GM12878 (cell line): ENCODE measurements around the gene CYP3A7. TPM values are rescaled to one million over a fixed set of nuclear protein-coding genes. Genes with fewer than 3 reads are reported as not detected.

ENCODE experiments used
- ATAC-seq: fragments of 200-7000 bp; cut with Tn5 transposase; 3 replicates; pipeline ENCODE4 v1.9.1; 2020; ENCODE audit warnings: mild to moderate bottlenecking, moderate library complexity
- BruUV-seq: library from RNA; stranded (reverse); fragments of 400-500 nt; replicated peaks from 2 replicates; lab custom pipeline; 2021; lab: Mats Ljungman, UMichigan
- CTCF ChIA-PET: fragments of 300-600 bp; sonication (Branson Sonifier 250); formaldehyde crosslinking; extraction: SDS; loops from one replicate; lab custom pipeline; 2021; ENCODE audit warnings: inconsistent platforms; lab: Yijun Ruan, JAX
- POLR2A ChIA-PET: fragments of 350-600 bp; formaldehyde crosslinking; extraction: SDS; loops from one replicate; lab custom pipeline; 2021; ENCODE audit warnings: inconsistent platforms; lab: Charles Lee
- RAD21 ChIA-PET: fragments of 300-600 bp; sonication (Branson Sonifier 250); formaldehyde crosslinking; loops from one replicate; lab custom pipeline; 2023; ENCODE audit warnings: antibody characterized with exemption; ENCODE audit not compliant: unreplicated experiment; lab: Charles Lee
- SMC1A ChIA-PET: fragments of 300-600 bp; sonication (Branson Sonifier 250); formaldehyde crosslinking; loops from one replicate; lab custom pipeline; 2023; ENCODE audit not compliant: unreplicated experiment, uncharacterized antibody; lab: Charles Lee
- DNase-seq: peaks from one replicate; pipeline ENCODE4 v3.0.0-alpha.2; 2011; ENCODE audit warnings: low read depth, low spot score
- FAIRE-seq: peaks from 3 replicates; lab custom pipeline; 2011; peaks lifted over from hg19 to GRCh38; lab: Jason Lieb, UNC
- H2AFZ ChIP-seq: 2 replicates; pipeline ENCODE4 v1.6.0; 2011; ENCODE audit warnings: low read depth, low read length, control low read depth; ENCODE audit not compliant: control insufficient read depth
- H3K27ac ChIP-seq: 2 replicates; pipeline ENCODE4 v1.5.1; 2011; ENCODE audit warnings: control low read depth; ENCODE audit not compliant: control insufficient read depth, insufficient read depth
- H3K27me3 ChIP-seq, 2 experiments: replicated peaks in 1 of 2; 2 replicates each; pipeline versions ENCODE4 v1.6.0 to v1.6.1; 2011; ENCODE audit warnings: low read length in 1 of 2; ENCODE audit not compliant: control insufficient read depth in 2 of 2, insufficient read depth in 2 of 2
- H3K36me3 ChIP-seq, 2 experiments: 2 replicates each; pipeline ENCODE4 v1.5.1; 2011; ENCODE audit warnings: low read length in 1 of 2; ENCODE audit not compliant: control insufficient read depth in 2 of 2, insufficient read depth in 2 of 2
- H3K4me1 ChIP-seq: 2 replicates; pipeline ENCODE4 v1.6.1; 2011; ENCODE audit warnings: mild to moderate bottlenecking, low read length, moderate library complexity, mixed read lengths; ENCODE audit not compliant: control insufficient read depth, insufficient read depth
- H3K4me2 ChIP-seq: 2 replicates; pipeline ENCODE4 v1.6.0; 2011; ENCODE audit warnings: control low read depth; ENCODE audit not compliant: control insufficient read depth, insufficient read depth
- H3K4me3 ChIP-seq: fragments of 200-600 bp; sonication (generic); 2 replicates; pipeline ENCODE4 v1.5.1; 2016
- H3K79me2 ChIP-seq: 2 replicates; pipeline ENCODE4 v1.6.0; 2011; ENCODE audit warnings: low read length; ENCODE audit not compliant: control insufficient read depth, insufficient read depth
- H3K9ac ChIP-seq: 2 replicates; pipeline ENCODE4 v1.8.0; 2011; ENCODE audit warnings: low read length, control low read depth, mixed read lengths; ENCODE audit not compliant: control insufficient read depth, insufficient read depth
- H3K9me3 ChIP-seq: replicated peaks from 3 replicates; pipeline ENCODE4 v1.5.1; 2011; ENCODE audit warnings: mild to moderate bottlenecking, low read length; ENCODE audit not compliant: control insufficient read depth, insufficient read depth
- H4K20me1 ChIP-seq: 2 replicates; pipeline ENCODE4 v1.6.0; 2011; ENCODE audit not compliant: control insufficient read depth, insufficient read depth
- BACH1 ChIP-seq: fragments of 450-650 bp; IDR thresholded peaks from 2 replicates; pipeline ENCODE4 v1.6.1; 2017; ENCODE audit warnings: mild to moderate bottlenecking, borderline replicate concordance
- BCLAF1 ChIP-seq: fragments of 450-650 bp; IDR thresholded peaks from 2 replicates; pipeline ENCODE4 v1.6.1; 2017; ENCODE audit warnings: antibody characterized with exemption, mild to moderate bottlenecking, moderate library complexity
- BHLHE40 ChIP-seq, 2 experiments: fragments of 450-650 bp in 1 of 2; IDR thresholded peaks; 2 replicates each; pipeline ENCODE4 v1.6.1; 2011 to 2017; ENCODE audit warnings: low read depth in 2 of 2, borderline replicate concordance in 1 of 2, improper control_type of control experiment in 1 of 2, low read length in 1 of 2, mild to moderate bottlenecking in 1 of 2
- ESRRA ChIP-seq: IDR thresholded peaks from 2 replicates; pipeline ENCODE4 v1.6.1; 2012; ENCODE audit warnings: mild to moderate bottlenecking, low read length, improper control_type of control experiment
- HDGF ChIP-seq: fragments of 450-650 bp; IDR thresholded peaks from 2 replicates; pipeline ENCODE4 v1.6.1; 2016; ENCODE audit warnings: antibody characterized with exemption
- KLF5 ChIP-seq: fragments of 450-650 bp; IDR thresholded peaks from 2 replicates; pipeline ENCODE4 v1.6.1; 2014; ENCODE audit warnings: mild to moderate bottlenecking; ENCODE audit not compliant: partially characterized antibody
- NBN ChIP-seq: fragments of 450-650 bp; IDR thresholded peaks from 2 replicates; pipeline ENCODE4 v1.6.1; 2016
- NFYB ChIP-seq: IDR thresholded peaks from 2 replicates; pipeline ENCODE4 v1.6.1; 2011; ENCODE audit warnings: low read depth, mild to moderate bottlenecking, low read length, improper control_type of control experiment, moderate library complexity; ENCODE audit not compliant: insufficient read depth
- NR2C1 ChIP-seq: fragments of 450-650 bp; IDR thresholded peaks from 2 replicates; pipeline ENCODE4 v1.6.1; 2017; ENCODE audit warnings: antibody characterized with exemption, mild to moderate bottlenecking, moderate library complexity
- RELA ChIP-seq: fragments of 450-650 bp; IDR thresholded peaks from 2 replicates; pipeline ENCODE4 v1.8.0; 2014; ENCODE audit warnings: borderline replicate concordance; ENCODE audit not compliant: partially characterized antibody
- RFX5 ChIP-seq: IDR thresholded peaks from 2 replicates; pipeline ENCODE4 v1.6.1; 2011; ENCODE audit warnings: low read depth, low read length, improper control_type of control experiment
- SREBF1 ChIP-seq: IDR thresholded peaks from 2 replicates; pipeline ENCODE4 v1.6.1; 2012; ENCODE audit warnings: mild to moderate bottlenecking, low read length
- USF1 ChIP-seq: IDR thresholded peaks from 2 replicates; pipeline ENCODE4 v1.6.1; 2011; ENCODE audit warnings: borderline replicate concordance, low read depth, mild to moderate bottlenecking, moderate library complexity, mixed read lengths, low read length; ENCODE audit not compliant: insufficient read depth; ENCODE audit errors: extremely low read length
- WGBS: methylation state at CpG from one replicate; pipeline ENCODE4 v1.1.6; 2016; ENCODE audit warnings: low lambda C conversion rate; ENCODE audit not compliant: insufficient replicate concordance, insufficient coverage; ENCODE audit errors: missing lambda C conversion rate; 5-methylcytosine and 5-hydroxymethylcytosine counted together
- in situ Hi-C: fragments of 300-500 bp; cut with MboI; formaldehyde crosslinking; loops from 9 replicates; pipeline ENCODE4 v1.14.3; 2018; ENCODE audit warnings: mixed read lengths
- intact Hi-C: fragments of 100-400 bp; cut with micrococcal nuclease; formaldehyde crosslinking; loops from one replicate; pipeline ENCODE4 v1.14.2; 2022; ENCODE audit not compliant: unreplicated experiment
- polyA plus RNA-seq, 11 experiments: library from polyadenylated mRNA; depleted of rRNA in 4 of 11; unstranded in 6 of 11; stranded (reverse) in 5 of 11; fragments of >200 nt; fragmentation: Nextera tagmentation in 4 of 11; fragmentation: Illumina TruSeq in 1 of 11; extraction: Ambion mirVana in 4 of 11; extraction: Trizol in 1 of 11; gene quantifications; 1 replicate in 1 of 11; 2 replicates in 10 of 11; pipeline versions ENCODE4 v1.2.1 to v1.2.3, GENCODE V29; 2011 to 2016; ENCODE audit warnings: inconsistent platforms in 2 of 11, missing spikeins in 2 of 11, low read depth in 1 of 11
- total RNA-seq, 4 experiments: library from RNA; depleted of rRNA in 3 of 4; stranded (reverse); fragments of >200 nt in 3 of 4; fragmentation: Illumina TruSeq in 1 of 4; extraction: Trizol in 1 of 4; gene quantifications; 2 replicates each; pipeline versions ENCODE4 v1.2.1 to v1.2.3, GENCODE V29; 2013 to 2021
- TF ChIP-seq, protein P1 (sequence below): IDR thresholded peaks from 2 replicates; pipeline ENCODE4 v1.6.1; 2012; ENCODE audit warnings: mild to moderate bottlenecking, low read depth, low read length
- TF ChIP-seq, protein P2 (sequence below), 3 experiments: IDR thresholded peaks in 2 of 3; conservative IDR thresholded peaks in 1 of 3; 2 replicates each; pipeline ENCODE4 v1.5.1; 2011; ENCODE audit warnings: low read depth in 3 of 3, low read length in 3 of 3, mild to moderate bottlenecking in 3 of 3, control low read depth in 2 of 3, moderate library complexity in 2 of 3, inconsistent platforms in 1 of 3, mixed read lengths in 1 of 3; ENCODE audit not compliant: control insufficient read depth in 2 of 3, insufficient read depth in 1 of 3; ENCODE audit errors: extremely low read depth in 1 of 3

Gene CYP3A7
- total and polyA plus RNA-seq, 10 of the 15 experiments (the other 5 are each of a cell fraction or from before 2014, with no cell fraction given) = 0.05 to 0.11 (median 0.06) TPM; not detected in 7

DNA sequence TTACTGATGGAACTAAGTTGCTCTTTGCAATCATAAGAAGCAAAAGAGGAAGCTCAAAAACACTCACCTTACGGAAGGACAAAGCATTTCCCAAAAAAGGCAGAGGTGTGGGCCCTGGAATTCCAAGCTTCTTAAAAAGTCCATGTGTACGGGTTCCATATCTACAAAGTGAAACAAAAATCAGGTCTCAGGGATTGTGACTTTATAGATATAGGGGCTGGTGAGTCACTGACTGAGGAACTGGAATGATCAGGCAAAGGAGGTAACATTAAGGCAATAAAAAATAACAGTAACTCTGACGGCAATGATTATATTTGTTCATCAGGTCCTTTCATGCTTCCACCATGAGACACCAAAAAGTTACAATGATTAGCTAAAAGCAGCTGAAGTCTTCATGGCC, 4.0 kb downstream of the CYP3A7 start:
- no peak for FAIRE-seq
- SMC1A ChIA-PET = no interaction called here
- TF ChIP-seq RELA (no peak), RFX5 (no peak), ESRRA (no peak), NBN (no peak), NFYB (no peak), BHLHE40 (IDR thresholded peaks at IDR 0.05; ENCODE audit: borderline replicate concordance in 1 of 2, low read depth in 2 of 2, low read length in 1 of 2) (no peak), USF1 (no peak), SREBF1 (no peak), KLF5 (no peak), BCLAF1 (no peak), NR2C1 (no peak), BACH1 (no peak), HDGF (no peak)
- TF ChIP-seq, protein P1, sequence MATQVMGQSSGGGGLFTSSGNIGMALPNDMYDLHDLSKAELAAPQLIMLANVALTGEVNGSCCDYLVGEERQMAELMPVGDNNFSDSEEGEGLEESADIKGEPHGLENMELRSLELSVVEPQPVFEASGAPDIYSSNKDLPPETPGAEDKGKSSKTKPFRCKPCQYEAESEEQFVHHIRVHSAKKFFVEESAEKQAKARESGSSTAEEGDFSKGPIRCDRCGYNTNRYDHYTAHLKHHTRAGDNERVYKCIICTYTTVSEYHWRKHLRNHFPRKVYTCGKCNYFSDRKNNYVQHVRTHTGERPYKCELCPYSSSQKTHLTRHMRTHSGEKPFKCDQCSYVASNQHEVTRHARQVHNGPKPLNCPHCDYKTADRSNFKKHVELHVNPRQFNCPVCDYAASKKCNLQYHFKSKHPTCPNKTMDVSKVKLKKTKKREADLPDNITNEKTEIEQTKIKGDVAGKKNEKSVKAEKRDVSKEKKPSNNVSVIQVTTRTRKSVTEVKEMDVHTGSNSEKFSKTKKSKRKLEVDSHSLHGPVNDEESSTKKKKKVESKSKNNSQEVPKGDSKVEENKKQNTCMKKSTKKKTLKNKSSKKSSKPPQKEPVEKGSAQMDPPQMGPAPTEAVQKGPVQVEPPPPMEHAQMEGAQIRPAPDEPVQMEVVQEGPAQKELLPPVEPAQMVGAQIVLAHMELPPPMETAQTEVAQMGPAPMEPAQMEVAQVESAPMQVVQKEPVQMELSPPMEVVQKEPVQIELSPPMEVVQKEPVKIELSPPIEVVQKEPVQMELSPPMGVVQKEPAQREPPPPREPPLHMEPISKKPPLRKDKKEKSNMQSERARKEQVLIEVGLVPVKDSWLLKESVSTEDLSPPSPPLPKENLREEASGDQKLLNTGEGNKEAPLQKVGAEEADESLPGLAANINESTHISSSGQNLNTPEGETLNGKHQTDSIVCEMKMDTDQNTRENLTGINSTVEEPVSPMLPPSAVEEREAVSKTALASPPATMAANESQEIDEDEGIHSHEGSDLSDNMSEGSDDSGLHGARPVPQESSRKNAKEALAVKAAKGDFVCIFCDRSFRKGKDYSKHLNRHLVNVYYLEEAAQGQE = no peak
- TF ChIP-seq, protein P2, sequence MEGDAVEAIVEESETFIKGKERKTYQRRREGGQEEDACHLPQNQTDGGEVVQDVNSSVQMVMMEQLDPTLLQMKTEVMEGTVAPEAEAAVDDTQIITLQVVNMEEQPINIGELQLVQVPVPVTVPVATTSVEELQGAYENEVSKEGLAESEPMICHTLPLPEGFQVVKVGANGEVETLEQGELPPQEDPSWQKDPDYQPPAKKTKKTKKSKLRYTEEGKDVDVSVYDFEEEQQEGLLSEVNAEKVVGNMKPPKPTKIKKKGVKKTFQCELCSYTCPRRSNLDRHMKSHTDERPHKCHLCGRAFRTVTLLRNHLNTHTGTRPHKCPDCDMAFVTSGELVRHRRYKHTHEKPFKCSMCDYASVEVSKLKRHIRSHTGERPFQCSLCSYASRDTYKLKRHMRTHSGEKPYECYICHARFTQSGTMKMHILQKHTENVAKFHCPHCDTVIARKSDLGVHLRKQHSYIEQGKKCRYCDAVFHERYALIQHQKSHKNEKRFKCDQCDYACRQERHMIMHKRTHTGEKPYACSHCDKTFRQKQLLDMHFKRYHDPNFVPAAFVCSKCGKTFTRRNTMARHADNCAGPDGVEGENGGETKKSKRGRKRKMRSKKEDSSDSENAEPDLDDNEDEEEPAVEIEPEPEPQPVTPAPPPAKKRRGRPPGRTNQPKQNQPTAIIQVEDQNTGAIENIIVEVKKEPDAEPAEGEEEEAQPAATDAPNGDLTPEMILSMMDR (IDR thresholded peaks at IDR 0.05 in 2 of 3, conservative IDR thresholded peaks at IDR 0.05 in 1 of 3; ENCODE audit: control insufficient read depth in 2 of 3, extremely low read depth in 1 of 3, insufficient read depth in 1 of 3, low read depth in 3 of 3, low read length in 3 of 3) = no peak

More for the DNA sequence above, 4.0 kb downstream of the CYP3A7 start:
- no peaks in the 10 kb centered on the region; the same call in 2 of the 3 replicates for H3K9me3 ChIP-seq
- no peak overlapping the region for H3K9ac ChIP-seq
- ATAC-seq (no peak), DNase-seq (no peak)
- H3K27ac ChIP-seq = no peak overlapping the region
- H2AFZ ChIP-seq = no peak overlapping the region
- no peaks in the 10 kb centered on the region for H3K4me1 ChIP-seq
- no TSS peak for BruUV-seq
- no peak overlapping the region for H3K4me3 ChIP-seq
- RAD21 ChIA-PET = no interaction called here
- CTCF ChIA-PET = interaction anchor here (0.6 kb wide), 1 partner anchor 15 kb away, joined by 3 read pairs; no protein-coding TSS in a partner anchor
- H3K4me2 ChIP-seq = no peak overlapping the region
- intact Hi-C loops (no loop called here), in situ Hi-C loops (no loop called here)
- POLR2A ChIA-PET = no interaction called here
- 20% methylated on average over 3 of the region's 3 CpGs for WGBS
- H3K27me3 ChIP-seq = no peaks in the 10 kb centered on the region
- H3K79me2 ChIP-seq = no peaks in the 10 kb centered on the region
- no peaks in the 10 kb centered on the region for H3K36me3 ChIP-seq
- no peaks in the 10 kb centered on the region for H4K20me1 ChIP-seq
